Lower leg skin (tissue), 4 donors: ENCODE results near the gene PFDN6. TPM values are rescaled to one million over a fixed set of nuclear protein-coding genes. Genes with fewer than 3 reads are reported as not detected.

Source experiments
- DNase-seq, 2 donors: peaks; one replicate each; pipeline ENCODE4 v3.0.0-alpha.2; 2019; ENCODE audit warnings: low spot score in 2 of 2
- H3K4me3 ChIP-seq: fragments of 200-600 bp; sonication (generic); 2 replicates; pipeline ENCODE4 v1.5.1; 2017; ENCODE audit warnings: mild to moderate bottlenecking, low read depth; ENCODE audit not compliant: poor library complexity, severe bottlenecking
- POLR2A ChIP-seq, 2 donors: fragments of 450-650 bp; IDR thresholded peaks; one replicate each; pipeline ENCODE4 v1.6.1; 2016 to 2017; ENCODE audit warnings: antibody characterized with exemption in 2 of 2, mild to moderate bottlenecking in 1 of 2, moderate library complexity in 1 of 2
- WGBS, 2 donors: methylation state at CpG; one replicate each; pipeline ENCODE4 v1.1.5; 2018; 5-methylcytosine and 5-hydroxymethylcytosine counted together
- intact Hi-C: fragments of 100-400 bp; cut with DNase I; formaldehyde crosslinking; loops from one replicate; pipeline ENCODE4 v1.15.0; 2023; ENCODE audit warnings: low total_unique reads
- total RNA-seq, 4 donors: library from RNA; depleted of rRNA; stranded (reverse); fragments of >200 nt; gene quantifications; one replicate each; pipeline ENCODE4 v1.1.0, GENCODE V29; 2016
- TF ChIP-seq, protein P1 (sequence below), 3 donors: fragments of 450-650 bp; IDR thresholded peaks; one replicate each; pipeline ENCODE4 v1.5.1; 2016; ENCODE audit warnings: antibody characterized with exemption in 3 of 3, mild to moderate bottlenecking in 3 of 3, moderate library complexity in 2 of 3

The PFDN6 gene
- total RNA-seq, 4 donors from 2014 or later = 22.6 to 36.3 (median 35.3) TPM

DNA sequence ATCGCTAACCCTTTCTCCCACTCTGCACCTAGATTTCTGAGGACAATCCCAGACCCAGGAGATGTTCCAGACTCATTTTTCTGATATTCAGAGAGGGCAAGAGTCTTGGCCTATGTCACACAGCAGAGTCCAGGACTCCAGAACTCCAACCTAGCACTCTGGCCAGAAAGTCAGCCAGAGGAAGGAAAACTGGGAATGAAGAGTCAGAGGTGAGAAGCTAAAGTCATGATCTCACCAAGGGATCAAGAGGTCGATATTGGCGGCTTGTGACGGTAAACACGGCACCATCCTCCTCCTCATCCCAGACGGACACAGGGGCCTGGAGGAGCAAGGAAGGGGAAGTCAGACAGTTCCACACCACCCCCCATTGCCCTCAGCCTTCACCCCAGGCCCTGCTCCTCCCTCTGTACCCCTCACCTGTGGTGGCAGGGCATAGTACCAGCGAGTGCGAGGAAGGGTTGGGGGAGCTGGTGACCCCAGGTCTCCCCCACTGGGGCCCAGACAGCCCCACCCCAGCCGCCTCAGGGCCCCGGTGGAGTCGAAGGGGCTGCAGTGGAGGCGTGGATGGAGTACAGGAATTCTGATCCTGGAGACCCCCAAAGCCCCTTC, 7.5 kb downstream of the PFDN6 start:
- intact Hi-C loops = no loop called here

DNA sequence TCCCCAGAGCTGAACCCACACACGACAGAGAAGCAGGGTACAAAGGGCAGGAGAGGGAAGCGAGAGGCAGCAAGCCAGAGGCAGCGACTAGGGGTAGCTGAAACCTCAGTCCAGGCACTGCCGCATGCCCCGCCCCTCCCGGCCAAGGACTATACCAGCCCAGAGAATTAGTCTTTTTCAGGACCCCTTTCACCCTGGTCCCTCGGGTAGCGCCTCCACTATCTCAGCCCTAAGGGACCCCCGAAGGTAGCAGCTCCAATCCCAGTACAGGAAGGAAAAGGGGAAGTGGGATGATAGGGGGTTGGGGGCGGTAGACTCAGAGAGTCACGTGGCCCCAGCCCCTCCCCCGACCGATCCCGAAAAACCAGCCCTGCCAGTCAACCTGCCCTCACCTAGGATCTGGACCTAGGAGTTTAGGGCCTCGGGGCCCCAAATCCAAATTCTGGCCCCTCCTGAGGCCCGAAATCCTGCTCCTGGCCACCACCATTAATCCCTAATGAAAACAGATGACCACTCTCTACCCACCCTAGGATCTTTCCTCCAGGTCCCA, 8.1 kb downstream of the PFDN6 start:
- TF ChIP-seq POLR2A (IDR thresholded peaks at IDR 0.05) = no peak
- TF ChIP-seq, protein P1, sequence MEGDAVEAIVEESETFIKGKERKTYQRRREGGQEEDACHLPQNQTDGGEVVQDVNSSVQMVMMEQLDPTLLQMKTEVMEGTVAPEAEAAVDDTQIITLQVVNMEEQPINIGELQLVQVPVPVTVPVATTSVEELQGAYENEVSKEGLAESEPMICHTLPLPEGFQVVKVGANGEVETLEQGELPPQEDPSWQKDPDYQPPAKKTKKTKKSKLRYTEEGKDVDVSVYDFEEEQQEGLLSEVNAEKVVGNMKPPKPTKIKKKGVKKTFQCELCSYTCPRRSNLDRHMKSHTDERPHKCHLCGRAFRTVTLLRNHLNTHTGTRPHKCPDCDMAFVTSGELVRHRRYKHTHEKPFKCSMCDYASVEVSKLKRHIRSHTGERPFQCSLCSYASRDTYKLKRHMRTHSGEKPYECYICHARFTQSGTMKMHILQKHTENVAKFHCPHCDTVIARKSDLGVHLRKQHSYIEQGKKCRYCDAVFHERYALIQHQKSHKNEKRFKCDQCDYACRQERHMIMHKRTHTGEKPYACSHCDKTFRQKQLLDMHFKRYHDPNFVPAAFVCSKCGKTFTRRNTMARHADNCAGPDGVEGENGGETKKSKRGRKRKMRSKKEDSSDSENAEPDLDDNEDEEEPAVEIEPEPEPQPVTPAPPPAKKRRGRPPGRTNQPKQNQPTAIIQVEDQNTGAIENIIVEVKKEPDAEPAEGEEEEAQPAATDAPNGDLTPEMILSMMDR (IDR thresholded peaks at IDR 0.05) = no peak
- peak in 1 of 2 donors; percentile 70 for DNase-seq
- 10 to 21% methylated on average over 15 to 16 of the region's 16 CpGs for WGBS, 2 donors
- intact Hi-C loops = no loop called here
- H3K4me3 ChIP-seq = peak overlapping the region; percentile 12

More for the DNA sequence above, 7.5 kb downstream of the PFDN6 start:
- DNase-seq = no peak
- WGBS, 2 donors = 45 to 62% methylated on average over 12 of the region's 12 CpGs
- TF ChIP-seq POLR2A (IDR thresholded peaks at IDR 0.05) = no peak
- TF ChIP-seq, protein P1 (IDR thresholded peaks at IDR 0.05) = no peak
- peak overlapping the region; percentile 12 for H3K4me3 ChIP-seq

DNA sequence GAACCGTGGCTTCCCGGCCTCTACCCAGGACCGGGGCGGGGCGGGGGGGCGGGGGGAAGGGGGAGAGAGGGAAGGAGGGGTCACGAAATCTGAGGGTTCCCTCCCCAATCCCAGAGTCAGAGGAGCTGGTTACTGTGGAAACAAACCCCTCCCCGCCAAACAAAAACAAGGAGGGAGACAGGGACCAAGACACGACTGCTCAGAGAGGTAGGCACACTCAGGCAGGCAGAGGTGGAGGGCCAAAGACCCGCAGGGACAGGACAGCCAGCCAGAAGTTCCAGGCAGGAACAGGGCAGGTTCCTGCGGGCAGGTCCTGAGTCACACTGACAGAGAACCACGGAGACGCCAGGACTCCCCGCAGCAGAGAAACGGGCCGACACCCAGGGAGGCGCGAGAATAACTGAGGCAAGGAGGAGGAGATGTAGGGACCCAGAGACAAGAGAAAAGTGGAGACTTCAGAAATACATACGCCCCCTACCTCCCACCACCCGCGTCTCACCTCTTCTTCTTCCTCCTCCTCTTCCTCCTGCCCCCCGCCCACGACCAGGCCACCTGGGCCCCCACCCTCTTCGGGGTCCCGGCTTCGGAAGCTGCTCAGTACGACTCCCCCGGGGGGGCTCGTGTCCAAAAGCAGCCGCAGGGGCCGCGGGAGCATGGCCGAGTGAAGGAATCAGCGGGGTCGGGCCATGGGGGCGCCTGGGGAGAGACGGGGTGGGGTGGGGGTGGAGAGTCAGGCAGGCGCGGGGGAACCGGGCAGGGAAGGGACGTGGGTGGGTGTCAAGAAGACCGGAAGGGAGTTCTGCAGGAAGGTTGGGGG, 8.8 kb downstream of the PFDN6 start:
- intact Hi-C loops = no loop called here
- TF ChIP-seq, protein P1 (IDR thresholded peaks at IDR 0.05) = no peak
- H3K4me3 ChIP-seq = peak overlapping the region; percentile 76
- peak; percentile 90 to 94 for DNase-seq
- WGBS, 2 donors = 1% methylated on average over 41 to 42 of the region's 42 CpGs

DNA sequence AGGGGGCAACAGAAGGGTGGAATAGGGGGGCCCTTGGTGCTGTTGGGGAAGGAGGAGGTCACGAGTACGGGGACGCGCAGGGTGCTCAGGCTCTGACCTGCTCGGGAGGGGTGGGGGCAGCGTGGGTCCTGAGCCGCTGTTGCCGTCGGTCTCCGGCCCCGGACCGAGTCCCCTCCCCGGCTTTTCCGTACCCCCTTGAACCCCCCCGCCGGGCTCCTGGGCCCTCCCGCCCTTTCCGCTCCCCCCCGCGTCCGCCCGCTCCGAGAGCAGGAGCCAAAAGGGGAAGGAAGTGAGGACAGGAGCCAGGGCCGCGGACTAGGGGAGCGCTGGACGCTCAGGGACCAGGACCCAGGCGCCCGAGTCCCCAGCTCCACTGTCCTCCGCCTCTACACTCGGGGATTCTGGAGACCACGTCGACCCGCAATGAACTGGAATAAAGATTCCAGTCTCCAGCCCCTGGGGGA, 9.4 kb downstream of the PFDN6 start, which contains the start of gene RGL2:
Gene RGL2 (minus strand): TSS at position 170 of the 464 bp plus-strand sequence. CDS start 332 bp downstream, outside the sequence.
- 0 to 1% methylated on average over 29 to 34 of the region's 34 CpGs for WGBS, 2 donors
- intact Hi-C loops = no loop called here
- TF ChIP-seq, protein P1 (IDR thresholded peaks at IDR 0.05) = no peak
- TF ChIP-seq POLR2A (IDR thresholded peaks at IDR 0.05) = no peak
- peak within 1 kb of the TSS; percentile 76 for H3K4me3 ChIP-seq
- DNase-seq = peak; percentile 82 to 97

DNA sequence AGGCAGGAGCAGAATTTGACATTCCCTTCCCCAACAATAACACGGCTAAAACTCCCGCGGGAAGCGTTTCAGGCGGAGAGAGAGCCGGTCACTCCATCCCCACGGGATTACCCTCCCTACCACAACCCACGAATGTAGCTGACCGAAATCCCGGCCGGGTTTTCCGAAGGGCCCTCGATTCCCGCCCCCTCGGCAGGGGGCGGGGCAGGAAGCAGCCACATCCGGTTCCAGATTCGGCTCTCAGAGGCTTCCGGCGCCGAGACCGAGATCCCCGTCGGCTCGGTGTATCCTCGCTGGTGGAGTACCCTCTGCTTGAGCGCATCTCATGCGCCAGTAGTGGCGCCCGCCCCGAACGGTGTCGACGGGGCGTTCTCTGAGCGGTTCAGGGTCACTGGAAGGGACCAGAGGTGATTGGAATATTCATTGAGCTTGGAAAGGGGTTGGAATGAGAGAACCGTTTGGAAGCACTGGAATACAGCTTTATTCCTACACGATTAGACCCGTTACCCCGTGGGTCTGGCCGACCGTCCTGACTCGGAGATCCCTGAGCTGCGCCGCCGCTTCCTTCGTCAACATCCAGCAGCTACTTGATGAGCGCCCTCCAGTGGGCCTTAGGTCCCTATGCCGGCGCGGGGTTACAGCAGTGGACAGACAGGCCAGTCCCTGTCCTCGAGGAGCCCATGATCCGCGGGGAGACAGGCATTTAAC, 10.0 kb downstream of the PFDN6 start:
- WGBS, 2 donors = 1% methylated on average over 40 to 43 of the region's 54 CpGs
- peak overlapping the region; percentile 76 for H3K4me3 ChIP-seq
- TF ChIP-seq, protein P1 (IDR thresholded peaks at IDR 0.05) = peak in 1 of 3 donors; percentile 44
- TF ChIP-seq POLR2A (IDR thresholded peaks at IDR 0.05) = peak in 1 of 2 donors; percentile 64
- intact Hi-C loops = no loop called here
- DNase-seq = peak; percentile 90 to 97
